ENCODE results near the gene KIAA0753. TPM values are rescaled to one million over a fixed set of nuclear protein-coding genes. Genes with fewer than 3 reads are reported as not detected.
"Not testable (repeated sequence)": the region's sequence is repeated elsewhere in the genome, so short reads cannot be mapped to it uniquely, and the experiment has no call there.

KIAA0753 gene
- total RNA-seq, 4 donors from 2014 or later: 3.0 to 6.3 (median 3.6) TPM

GRCh38 chr17:6668219-6668618 is 27.7 kb upstream of the KIAA0753 start:
- in situ Hi-C loops (cut with MboI; ENCODE audit: low sequenced_read_pairs in 4 of 4): loop anchor here in 3 of 4 donors (5.0 to 25.0 kb wide), 4 partner anchors 169 to 344 kb away; partner anchors contain the start of genes BCL6B (in 3 of the 3), RNASEK (in 3 of the 3) and TEKT1 (in 1 of the 3)
- no peaks in the 10 kb centered on the region for H3K4me1 ChIP-seq
- DNase-seq: no peak
- H3K27ac ChIP-seq: no peak overlapping the region
- ATAC-seq: no peak
- no peak overlapping the region for H3K4me3 ChIP-seq
- TF ChIP-seq POLR2A (IDR thresholded peaks at IDR 0.05): no peak
- no peak for TF ChIP-seq CTCF (IDR thresholded peaks at IDR 0.05 in 4 of 5, conservative IDR thresholded peaks at IDR 0.05 in 1 of 5)
- H3K36me3 ChIP-seq: no peaks in the 10 kb centered on the region
- H3K9me3 ChIP-seq: no peaks in the 10 kb centered on the region
- intact Hi-C loops (cut with DNase I; ENCODE audit: low total_unique reads): loop anchor here (5.0 kb wide), 1 partner anchor 339 kb away; no protein-coding TSS in a partner anchor
- peaks cover 0 to 6% (median 5%) of the 10 kb centered on the region in 3 donors for H3K27me3 ChIP-seq

- peaks cover 0 to 8% (median 5%) of the 10 kb centered on the region in 3 donors for H3K27me3 ChIP-seq
- ATAC-seq: no peak
- no peaks in the 10 kb centered on the region for H3K9me3 ChIP-seq
- DNase-seq: no peak
- no peak overlapping the region for H3K27ac ChIP-seq
- H3K4me3 ChIP-seq: no peak overlapping the region
- H3K4me1 ChIP-seq: no peaks in the 10 kb centered on the region
- no peaks in the 10 kb centered on the region for H3K36me3 ChIP-seq
- intact Hi-C loops (cut with DNase I; ENCODE audit: low total_unique reads): loop anchor here (5.0 kb wide), 1 partner anchor 340 kb away; no protein-coding TSS in a partner anchor
- TF ChIP-seq CTCF (IDR thresholded peaks at IDR 0.05 in 4 of 5, conservative IDR thresholded peaks at IDR 0.05 in 1 of 5): no peak
- no peak for TF ChIP-seq POLR2A (IDR thresholded peaks at IDR 0.05)
- in situ Hi-C loops (cut with MboI; ENCODE audit: low sequenced_read_pairs in 4 of 4): loop anchor here in 3 of 4 donors (5.0 to 25.0 kb wide), 4 partner anchors 170 to 345 kb away; partner anchors contain the start of genes BCL6B (in 3 of the 3), RNASEK (in 3 of the 3) and TEKT1 (in 1 of the 3)
Observed at GRCh38 chr17:6667516-6667915, 27.0 kb upstream of the KIAA0753 start.

GRCh38 chr17:6666557-6666956 is 26.0 kb upstream of the KIAA0753 start:
- DNase-seq: no peak
- H3K27ac ChIP-seq: no peak overlapping the region
- no peak for ATAC-seq
- in situ Hi-C loops (cut with MboI; ENCODE audit: low sequenced_read_pairs in 4 of 4) (loop anchor here in 3 of 4 donors (5.0 to 25.0 kb wide), 4 partner anchors 171 to 346 kb away; partner anchors contain the start of genes BCL6B (in 3 of the 3), RNASEK (in 3 of the 3) and TEKT1 (in 1 of the 3)), intact Hi-C loops (cut with DNase I; ENCODE audit: low total_unique reads) (loop anchor here (1.0 to 5.0 kb wide), 2 partner anchors 177 to 341 kb away; no protein-coding TSS in a partner anchor)
- H3K9me3 ChIP-seq: no peaks in the 10 kb centered on the region
- H3K4me1 ChIP-seq: no peaks in the 10 kb centered on the region
- H3K36me3 ChIP-seq: no peaks in the 10 kb centered on the region
- no peak overlapping the region for H3K4me3 ChIP-seq
- TF ChIP-seq CTCF (IDR thresholded peaks at IDR 0.05 in 4 of 5, conservative IDR thresholded peaks at IDR 0.05 in 1 of 5): no peak
- TF ChIP-seq POLR2A (IDR thresholded peaks at IDR 0.05): no peak
- peaks cover 0 to 10% (median 3%) of the 10 kb centered on the region in 3 donors for H3K27me3 ChIP-seq

- Histone ChIP-seq H3K4me3 (no peak overlapping the region), H3K27me3 (peaks cover 0 to 9% (median 0%) of the 10 kb centered on the region in 3 donors), H3K9me3 (no peaks in the 10 kb centered on the region), H3K36me3 (no peaks in the 10 kb centered on the region), H3K27ac (no peak overlapping the region), H3K4me1 (no peaks in the 10 kb centered on the region)
- peak; percentile 40 to 53 for DNase-seq
- TF ChIP-seq POLR2A (IDR thresholded peaks at IDR 0.05) (no peak), CTCF (IDR thresholded peaks at IDR 0.05 in 4 of 5, conservative IDR thresholded peaks at IDR 0.05 in 1 of 5) (peak; percentile 73 to 89 (median 80))
- peak; percentile 88 to 94 for ATAC-seq
- in situ Hi-C loops (cut with MboI; ENCODE audit: low sequenced_read_pairs in 4 of 4): loop anchor here in 3 of 4 donors (5.0 to 25.0 kb wide), 4 partner anchors 171 to 346 kb away; partner anchors contain the start of genes BCL6B (in 3 of the 3), RNASEK (in 3 of the 3) and TEKT1 (in 1 of the 3)
- intact Hi-C loops (cut with DNase I; ENCODE audit: low total_unique reads): loop anchor here (1.0 to 5.0 kb wide), 2 partner anchors 177 to 341 kb away; no protein-coding TSS in a partner anchor
Observed at GRCh38 chr17:6666077-6666521, 25.6 kb upstream of the KIAA0753 start.

GRCh38 chr17:6663200-6663599 is 22.7 kb upstream of the KIAA0753 start:
- ATAC-seq; intact Hi-C loops (cut with DNase I; ENCODE audit: low total_unique reads); H3K4me1 ChIP-seq: not testable (repeated sequence)

More at GRCh38 chr17:6663200-6663599, 22.7 kb upstream of the KIAA0753 start:
- H3K27me3 ChIP-seq: peaks cover 3 to 13% (median 4%) of the 10 kb centered on the region in 3 donors
- not testable (repeated sequence) for H3K9me3 ChIP-seq, H3K4me3 ChIP-seq, H3K36me3 ChIP-seq, H3K27ac ChIP-seq, DNase-seq
- in situ Hi-C loops (cut with MboI; ENCODE audit: low sequenced_read_pairs in 4 of 4): loop anchor here in 3 of 4 donors (10.0 to 25.0 kb wide), 3 partner anchors 174 to 349 kb away; partner anchors contain the start of genes BCL6B (in 3 of the 3), RNASEK (in 3 of the 3) and TEKT1 (in 1 of the 3)
